Heart left ventricle (tissue), 16 donors: Measurements from ENCODE around the gene ESPL1. TPM values are rescaled to one million over a fixed set of nuclear protein-coding genes. Genes with fewer than 3 reads are reported as not detected.
A peak's percentile ranks its signal among the peaks of the same experiment; 100 is the strongest.

Source experiments
- ATAC-seq, 4 donors: fragments of 200-7000 bp; cut with Tn5 transposase; one replicate each; pipeline ENCODE4 v1.9.1; 2020 to 2022; ENCODE audit warnings: moderate library complexity in 4 of 4, mild to moderate bottlenecking in 3 of 4, moderate number of reproducible peaks in 1 of 4
- DNase-seq, 5 donors: peaks; one replicate each; pipeline ENCODE4 v3.0.0-alpha.2; 2020
- H3K27ac ChIP-seq, 12 donors: fragments of 200-600 bp; sonication (generic) in 4 of 12; one replicate each; pipeline versions ENCODE4 v1.5.0 to v1.8.0; 2016 to 2022; ENCODE audit warnings: mild to moderate bottlenecking in 2 of 12
- H3K27me3 ChIP-seq, 9 donors: fragments of 200-600 bp; sonication (generic) in 2 of 9; one replicate each; pipeline versions ENCODE4 v1.5.1 to v1.8.0; 2016 to 2022; ENCODE audit warnings: mild to moderate bottlenecking in 3 of 9
- H3K36me3 ChIP-seq, 9 donors: fragments of 200-600 bp; sonication (generic) in 2 of 9; one replicate each; pipeline versions ENCODE4 v1.5.0 to v1.8.0; 2018 to 2022; ENCODE audit warnings: mild to moderate bottlenecking in 2 of 9
- H3K4me1 ChIP-seq, 12 donors: fragments of 200-600 bp; sonication (generic) in 4 of 12; one replicate each; pipeline versions ENCODE4 v1.5.0 to v1.8.0; 2016 to 2022; ENCODE audit warnings: mild to moderate bottlenecking in 3 of 12
- H3K4me3 ChIP-seq, 12 donors: fragments of 200-600 bp; sonication (generic) in 4 of 12; one replicate each; pipeline versions ENCODE4 v1.5.0 to v1.8.0; 2017 to 2022; ENCODE audit warnings: mild to moderate bottlenecking in 9 of 12, moderate library complexity in 4 of 12
- H3K9me3 ChIP-seq, 12 donors: fragments of 200-600 bp; sonication (generic) in 4 of 12; one replicate each; pipeline versions ENCODE4 v1.5.0 to v1.8.0; 2016 to 2022; ENCODE audit warnings: mild to moderate bottlenecking in 1 of 12
- CTCF ChIP-seq, 12 donors: fragments of 200-600 bp; sonication (generic) in 4 of 12; IDR thresholded peaks; one replicate each; pipeline versions ENCODE4 v1.5.0 to v1.8.0; 2018 to 2022; ENCODE audit warnings: antibody characterized with exemption in 12 of 12, mild to moderate bottlenecking in 5 of 12
- POLR2A ChIP-seq, 2 donors: fragments of 450-650 bp; IDR thresholded peaks; one replicate each; pipeline ENCODE4 v1.6.1; 2017; ENCODE audit warnings: antibody characterized with exemption in 2 of 2, mild to moderate bottlenecking in 2 of 2, moderate library complexity in 2 of 2
- WGBS, 4 donors: extraction: QIAGEN DNeasy Blood & Tissue Kit in 2 of 4; methylation state at CpG; one replicate each; pipeline versions ENCODE4 v1.1.5 to v1.1.7; 2013 to 2018; 5-methylcytosine and 5-hydroxymethylcytosine counted together
- intact Hi-C, 10 donors: fragments of 100-400 bp; cut with DNase I; formaldehyde crosslinking; loops; one replicate each; pipeline versions ENCODE4 v1.11.1 to v1.14.2; 2022
- polyA plus RNA-seq, 2 donors: library from polyadenylated mRNA; stranded (reverse); fragments of 200-250 nt; gene quantifications; one replicate each; pipeline ENCODE4 v1.2.3, GENCODE V29; 2013
- total RNA-seq, 9 donors: library from RNA; depleted of rRNA in 2 of 9; stranded (reverse); fragments of >200 nt in 2 of 9; fragmentation: NEBNext Ultra II Directional in 3 of 9; extraction: Animal tissue kit (Norgen Biotek cat#: 25700) in 3 of 9; gene quantifications; one replicate each; pipeline versions ENCODE4 v1.1.0 to v1.2.4, GENCODE V29; 2016 to 2023
- donor health status: ischemic (EF 13 %, LVEDD 7.1; RV severe dilation, severe dysfunction).
- donor health status: healthy with polysubstance abuse.
- donor health status: DM: no; HTN: yes; CAD: no.
- donor health status: DM: no; HTN: no; CAD: no.
- donor health status: ischemic (EF 25% LVEDD 6.9; RV normal size, moderate dysfunction).
- donor health status: ischemic (EF 25% LVEDD 5.7; RV mildly dilated, moderate dysfunction).
- donor health status: healthy.
- donor health status: DM: yes; HTN: yes; CAD: no.
- donor health status: ischemic (EF 35%, LVEDD 5.7; RV mildly dilated, moderate dysfunction).
- donor health status: nonischemic (EF 11% LVEDD 7.7; RV severe dilation, severe dysfunction).
- donor health status: DM: yes; HTN: yes; CAD: no.
- donor health status: PGD.
- donor health status: ischemic (EF 29% LVEDD 5.4; RV normal size, mild dysfunction).
- donor health status: nonischemic (EF 23%, LVEDD 6.1; RV moderate dilation, normal function).

Gene ESPL1
- total and polyA plus RNA-seq, 11 donors: 0.06 to 6.1 (median 0.38) TPM

- peak; percentile 74 to 90 (median 83) for ATAC-seq
- intact Hi-C loops: loop anchor here in 1 of 10 donors (2.0 kb wide), 1 partner anchor 18 kb away; no protein-coding TSS in a partner anchor
- Histone ChIP-seq H3K27me3 (no peaks in the 10 kb centered on the region), H3K4me1 (peaks cover 0 to 35% (median 24%) of the 10 kb centered on the region in 12 donors), H3K27ac (peak overlapping the region; percentile 8 to 86 (median 73)), H3K9me3 (no peaks in the 10 kb centered on the region), H3K4me3 (peak overlapping the region; percentile 22 to 74 (median 66)), H3K36me3 (no peaks in the 10 kb centered on the region)
- DNase-seq: peak; percentile 59 to 84 (median 69)
- WGBS, 4 donors: 23 to 28% (median 25%) methylated on average over 10 to 11 of the region's 11 CpGs
- TF ChIP-seq POLR2A (IDR thresholded peaks at IDR 0.05) (no peak), CTCF (IDR thresholded peaks at IDR 0.05) (no peak)
Observed at GRCh38 chr12:53232646-53233461, 35.2 kb upstream of the ESPL1 start.

GRCh38 chr12:53233671-53234121 is 34.4 kb upstream of the ESPL1 start:
- TF ChIP-seq POLR2A (IDR thresholded peaks at IDR 0.05) (no peak), CTCF (IDR thresholded peaks at IDR 0.05) (no peak)
- Histone ChIP-seq H3K27ac (peak overlapping the region in 6 of 12 donors; percentile 26 to 86 (median 62)), H3K4me1 (peaks cover 0 to 35% (median 24%) of the 10 kb centered on the region in 12 donors), H3K36me3 (no peaks in the 10 kb centered on the region), H3K9me3 (no peaks in the 10 kb centered on the region), H3K4me3 (peak overlapping the region in 2 of 12 donors; percentile 67 to 68), H3K27me3 (no peaks in the 10 kb centered on the region)
- intact Hi-C loops: loop anchor here in 1 of 10 donors (2.0 kb wide), 1 partner anchor 17 kb away; no protein-coding TSS in a partner anchor
- 61 to 70% (median 65%) methylated on average over 3 to 7 of the region's 7 CpGs for WGBS, 4 donors
- DNase-seq (no peak), ATAC-seq (peak in 1 of 4 donors; percentile 6)

GRCh38 chr12:53234271-53234914 is 33.7 kb upstream of the ESPL1 start:
- DNase-seq (peak in 1 of 5 donors; percentile 70), ATAC-seq (no peak)
- Histone ChIP-seq H3K36me3 (no peaks in the 10 kb centered on the region), H3K4me1 (peaks cover 0 to 35% (median 24%) of the 10 kb centered on the region in 12 donors), H3K4me3 (peak overlapping the region in 1 of 12 donors; percentile 11), H3K27ac (peak overlapping the region in 4 of 12 donors; percentile 26 to 83 (median 43)), H3K27me3 (no peaks in the 10 kb centered on the region), H3K9me3 (no peaks in the 10 kb centered on the region)
- TF ChIP-seq CTCF (IDR thresholded peaks at IDR 0.05): no peak
- TF ChIP-seq POLR2A (IDR thresholded peaks at IDR 0.05): no peak
- WGBS, 4 donors: 15 to 19% (median 17%) methylated on average over 12 of the region's 12 CpGs
- intact Hi-C loops: no loop called here

GRCh38 chr12:53235164-53235563 is 32.9 kb upstream of the ESPL1 start:
- ATAC-seq (no peak), DNase-seq (no peak)
- H3K36me3 ChIP-seq: no peaks in the 10 kb centered on the region
- TF ChIP-seq CTCF (IDR thresholded peaks at IDR 0.05) (no peak), POLR2A (IDR thresholded peaks at IDR 0.05) (no peak)
- intact Hi-C loops: no loop called here
- WGBS, 4 donors: 66 to 77% (median 72%) methylated on average over 3 of the region's 3 CpGs
- H3K27me3 ChIP-seq: no peaks in the 10 kb centered on the region
- H3K9me3 ChIP-seq: no peaks in the 10 kb centered on the region
- no peak overlapping the region for H3K4me3 ChIP-seq
- H3K27ac ChIP-seq: no peak overlapping the region
- H3K4me1 ChIP-seq: peaks cover 0 to 35% (median 24%) of the 10 kb centered on the region in 12 donors
